GM23248 (cell line): ENCODE measurements around the gene RFX3.

Source experiments
- EZH2 ChIP-seq: fragments of 200-600 bp; sonication (generic); IDR thresholded peaks from 2 replicates; pipeline ENCODE4 v1.6.1; 2018; ENCODE audit warnings: antibody characterized with exemption, mild to moderate bottlenecking; ENCODE audit not compliant: insufficient read depth, poor library complexity, severe bottlenecking
- EZH2phosphoT487 ChIP-seq: fragments of 200-600 bp; sonication (generic); IDR thresholded peaks from 2 replicates; pipeline ENCODE4 v1.6.1; 2018; ENCODE audit warnings: antibody characterized with exemption, moderate library complexity, mild to moderate bottlenecking, low read depth; ENCODE audit not compliant: insufficient read depth

- TF ChIP-seq EZH2phosphoT487 = no peak
- no peak for TF ChIP-seq EZH2
Measured at GRCh38 chr9:3525096-3525835, 535 bp downstream of the RFX3 start.
